Transverse colon (tissue), 4 donors: Measurements from ENCODE around the gene PRMT3.

ENCODE experiments used
- EP300 ChIP-seq: sonication (generic); formaldehyde crosslinking; IDR thresholded peaks from one replicate; pipeline ENCODE4 v1.6.1; 2017; ENCODE audit warnings: antibody characterized with exemption, low read depth
- POLR2A ChIP-seq: fragments of 450-650 bp; IDR thresholded peaks from one replicate; pipeline ENCODE4 v1.6.1; 2016; ENCODE audit warnings: antibody characterized with exemption, mild to moderate bottlenecking, moderate library complexity
- POLR2AphosphoS5 ChIP-seq, 3 donors: sonication (generic); formaldehyde crosslinking; IDR thresholded peaks; one replicate each; pipeline ENCODE4 v1.6.1; 2016; ENCODE audit warnings: antibody characterized with exemption in 3 of 3
- TF ChIP-seq, protein P1 (sequence below), 5 experiments: fragments of 200-600 bp in 3 of 5; fragments of 450-650 bp in 2 of 5; sonication (generic) in 3 of 5; IDR thresholded peaks; 1 replicate in 2 of 5; 2 replicates in 3 of 5; pipeline ENCODE4 v1.5.1; 2016 to 2017; ENCODE audit warnings: antibody characterized with exemption in 5 of 5, inconsistent platforms in 3 of 5, mild to moderate bottlenecking in 2 of 5, moderate library complexity in 1 of 5

DNA sequence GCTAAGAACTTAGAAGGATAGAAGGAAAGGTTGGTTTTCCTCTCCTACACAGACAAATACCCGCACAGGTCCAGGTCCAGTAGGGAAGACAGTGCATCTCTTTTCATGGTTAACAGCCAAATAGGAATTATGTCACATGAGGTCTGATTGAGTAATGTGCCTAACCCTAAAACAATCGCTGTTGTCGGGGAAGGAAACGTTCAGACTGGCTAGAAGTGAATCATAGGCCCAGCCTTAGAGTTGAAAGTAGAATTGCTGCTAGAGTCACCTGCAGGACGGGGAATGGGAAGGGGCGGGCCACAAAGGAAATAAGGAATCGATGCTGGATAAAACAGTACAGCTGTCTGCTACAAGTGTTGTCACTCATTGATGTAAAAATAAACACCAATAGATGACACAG is 36.4 kb upstream of the PRMT3 start:
- TF ChIP-seq, protein P1, sequence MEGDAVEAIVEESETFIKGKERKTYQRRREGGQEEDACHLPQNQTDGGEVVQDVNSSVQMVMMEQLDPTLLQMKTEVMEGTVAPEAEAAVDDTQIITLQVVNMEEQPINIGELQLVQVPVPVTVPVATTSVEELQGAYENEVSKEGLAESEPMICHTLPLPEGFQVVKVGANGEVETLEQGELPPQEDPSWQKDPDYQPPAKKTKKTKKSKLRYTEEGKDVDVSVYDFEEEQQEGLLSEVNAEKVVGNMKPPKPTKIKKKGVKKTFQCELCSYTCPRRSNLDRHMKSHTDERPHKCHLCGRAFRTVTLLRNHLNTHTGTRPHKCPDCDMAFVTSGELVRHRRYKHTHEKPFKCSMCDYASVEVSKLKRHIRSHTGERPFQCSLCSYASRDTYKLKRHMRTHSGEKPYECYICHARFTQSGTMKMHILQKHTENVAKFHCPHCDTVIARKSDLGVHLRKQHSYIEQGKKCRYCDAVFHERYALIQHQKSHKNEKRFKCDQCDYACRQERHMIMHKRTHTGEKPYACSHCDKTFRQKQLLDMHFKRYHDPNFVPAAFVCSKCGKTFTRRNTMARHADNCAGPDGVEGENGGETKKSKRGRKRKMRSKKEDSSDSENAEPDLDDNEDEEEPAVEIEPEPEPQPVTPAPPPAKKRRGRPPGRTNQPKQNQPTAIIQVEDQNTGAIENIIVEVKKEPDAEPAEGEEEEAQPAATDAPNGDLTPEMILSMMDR (IDR thresholded peaks at IDR 0.05) = no peak
- TF ChIP-seq POLR2A (no peak), EP300 (no peak), POLR2AphosphoS5 (IDR thresholded peaks at IDR 0.05) (no peak)
